GM13976 (cell line): ENCODE results near the gene CIB2.
A peak's percentile ranks its signal among the peaks of the same experiment; 100 is the strongest.

Source experiments
- DNase-seq: peaks from one replicate; pipeline ENCODE4 v3.0.0; 2012; ENCODE audit warnings: low spot score
- CTCF ChIP-seq: IDR thresholded peaks from 2 replicates; pipeline ENCODE4 v1.5.1; 2012; ENCODE audit warnings: borderline replicate concordance, mild to moderate bottlenecking; ENCODE audit not compliant: insufficient read depth; ENCODE audit errors: extremely low read depth, missing control alignments, control extremely low read depth
- in situ Hi-C: fragments of 300-500 bp; cut with MboI; formaldehyde crosslinking; loops from one replicate; pipeline ENCODE4 v1.12.0; 2022; ENCODE audit warnings: low sequenced_read_pairs, mixed read lengths, inconsistent platforms; ENCODE audit not compliant: unreplicated experiment

Gene CIB2

GRCh38 chr15:78063970-78064385, 67.3 kb downstream of the CIB2 start:
- TF ChIP-seq CTCF, result no peak
- DNase-seq, result no peak
- in situ Hi-C loops, result no loop called here

- TF ChIP-seq CTCF, result no peak
- in situ Hi-C loops, result no loop called here
- no peak for DNase-seq
Observed at GRCh38 chr15:78063217-78063616, 68.0 kb downstream of the CIB2 start.

- peak; percentile 52 for DNase-seq
- in situ Hi-C loops, result no loop called here
- no peak for TF ChIP-seq CTCF
Observed at GRCh38 chr15:78061963-78062427, 69.2 kb downstream of the CIB2 start.

- no peak for TF ChIP-seq CTCF
- in situ Hi-C loops, result no loop called here
- DNase-seq, result no peak
Observed at GRCh38 chr15:78060232-78060631, 71.0 kb downstream of the CIB2 start.

- no peak for TF ChIP-seq CTCF
- no peak for DNase-seq
- in situ Hi-C loops, result no loop called here
Observed at GRCh38 chr15:78059110-78059839, 72.0 kb downstream of the CIB2 start.

GRCh38 chr15:78058401-78058935, 72.8 kb downstream of the CIB2 start:
- no peak for DNase-seq
- in situ Hi-C loops, result no loop called here
- TF ChIP-seq CTCF, result no peak
